Measurements from ENCODE around the gene ASXL1. TPM values are rescaled to one million over a fixed set of nuclear protein-coding genes. Genes with fewer than 3 reads are reported as not detected.

ASXL1 gene
- total and polyA plus RNA-seq, 3 experiments from 2014 or later, result 19.8 to 133 (median 131) TPM

- no peaks in the 10 kb centered on the region for H3K27me3 ChIP-seq (ENCODE audit: insufficient read depth, low read length, poor library complexity, severe bottlenecking)
- H3K9me3 Mint-ChIP-seq, result no peaks in the 10 kb centered on the region
- H3K4me3 ChIP-seq (ENCODE audit: low read length), result peak overlapping the region; percentile 93
- peak overlapping the region; percentile 74 for H3K27ac ChIP-seq (ENCODE audit: low read depth, low read length)
- H3K27ac Mint-ChIP-seq, result peak overlapping the region; percentile 76 to 95 (median 88)
- no peaks in the 10 kb centered on the region for H3K9me3 ChIP-seq (ENCODE audit: low read length)
- peaks cover 47 to 63% (median 58%) of the 10 kb centered on the region in 3 donors for H3K4me1 Mint-ChIP-seq
- CTCF ChIA-PET, result interaction anchor here (0.8 to 1.5 kb wide), 6 partner anchors 11 to 85 kb away, joined by 3 to 4 read pairs (median 3); no protein-coding TSS in a partner anchor
- peaks cover 51% of the 10 kb centered on the region for H3K4me1 ChIP-seq (ENCODE audit: insufficient read depth, low read length)
- H3K36me3 Mint-ChIP-seq, result peaks cover 0 to 13% (median 0%) of the 10 kb centered on the region in 3 donors
- H3K4me3 Mint-ChIP-seq, result peak overlapping the region; percentile 88 to 96 (median 90)
- H3K36me3 ChIP-seq (ENCODE audit: insufficient read depth, low read length), result no peaks in the 10 kb centered on the region
- peaks cover 0 to 9% of the 10 kb centered on the region in 2 donors for H3K27me3 Mint-ChIP-seq
- POLR2A ChIA-PET, result interaction anchor here (0.6 to 2.5 kb wide), 13 partner anchors 11 to 1362 kb away, joined by 3 to 9 read pairs (median 3); partner anchors contain the start of gene KIF3B
- DNase-seq, result peak; percentile 65 to 82 (median 67)
Measured at GRCh38 chr20:32358883-32359632, 927 bp downstream of the ASXL1 start.

- Mint-ChIP-seq H3K9me3 (no peaks in the 10 kb centered on the region), H3K27me3 (peaks cover 0 to 9% of the 10 kb centered on the region in 2 donors), H3K36me3 (peaks cover 0 to 13% (median 0%) of the 10 kb centered on the region in 3 donors), H3K4me1 (peaks cover 52 to 70% (median 66%) of the 10 kb centered on the region in 3 donors), H3K4me3 (peak overlapping the region; percentile 88 to 96 (median 90)), H3K27ac (peak overlapping the region; percentile 76 to 95 (median 88))
- no peaks in the 10 kb centered on the region for H3K9me3 ChIP-seq (ENCODE audit: low read length)
- H3K36me3 ChIP-seq (ENCODE audit: insufficient read depth, low read length), result no peaks in the 10 kb centered on the region
- peaks cover 58% of the 10 kb centered on the region for H3K4me1 ChIP-seq (ENCODE audit: insufficient read depth, low read length)
- peak in 2 of 5 donors; percentile 18 to 37 for DNase-seq
- ChIA-PET POLR2A (interaction anchor here (0.7 to 2.5 kb wide), 9 partner anchors 10 to 177 kb away, joined by 3 to 9 read pairs (median 3); no protein-coding TSS in a partner anchor), CTCF (interaction anchor here (0.8 to 1.5 kb wide), 5 partner anchors 11 to 74 kb away, joined by 3 to 4 read pairs (median 3); no protein-coding TSS in a partner anchor)
- peak overlapping the region; percentile 93 for H3K4me3 ChIP-seq (ENCODE audit: low read length)
- peak overlapping the region; percentile 74 for H3K27ac ChIP-seq (ENCODE audit: low read depth, low read length)
- H3K27me3 ChIP-seq (ENCODE audit: insufficient read depth, low read length, poor library complexity, severe bottlenecking), result no peaks in the 10 kb centered on the region
Measured at GRCh38 chr20:32359633-32360332, 1.7 kb downstream of the ASXL1 start.

GRCh38 chr20:32360333-32360634 is 2.2 kb downstream of the ASXL1 start:
- H3K9me3 ChIP-seq (ENCODE audit: low read length), result no peaks in the 10 kb centered on the region
- no peaks in the 10 kb centered on the region for H3K36me3 ChIP-seq (ENCODE audit: insufficient read depth, low read length)
- peaks cover 57 to 72% (median 71%) of the 10 kb centered on the region in 3 donors for H3K4me1 Mint-ChIP-seq
- peaks cover 0 to 9% of the 10 kb centered on the region in 2 donors for H3K27me3 Mint-ChIP-seq
- H3K36me3 Mint-ChIP-seq, result peaks cover 0 to 13% (median 0%) of the 10 kb centered on the region in 3 donors
- H3K9me3 Mint-ChIP-seq, result no peaks in the 10 kb centered on the region
- DNase-seq, result no peak
- H3K4me3 ChIP-seq (ENCODE audit: low read length), result peak overlapping the region; percentile 93
- ChIA-PET POLR2A (interaction anchor here (1.0 to 1.2 kb wide), 2 partner anchors 152 to 171 kb away, joined by 3 read pairs; no protein-coding TSS in a partner anchor), CTCF (interaction anchor here (1.5 kb wide), 2 partner anchors 10 to 22 kb away, joined by 3 read pairs; no protein-coding TSS in a partner anchor)
- peak overlapping the region; percentile 76 to 95 (median 88) for H3K27ac Mint-ChIP-seq
- H3K4me3 Mint-ChIP-seq, result peak overlapping the region; percentile 88 to 96 (median 90)
- peaks cover 63% of the 10 kb centered on the region for H3K4me1 ChIP-seq (ENCODE audit: insufficient read depth, low read length)
- peak overlapping the region; percentile 74 for H3K27ac ChIP-seq (ENCODE audit: low read depth, low read length)
- no peaks in the 10 kb centered on the region for H3K27me3 ChIP-seq (ENCODE audit: insufficient read depth, low read length, poor library complexity, severe bottlenecking)

- H3K27ac Mint-ChIP-seq, result peak overlapping the region; percentile 67 to 95 (median 86)
- H3K4me1 ChIP-seq (ENCODE audit: insufficient read depth, low read length), result peaks cover 79% of the 10 kb centered on the region
Measured at GRCh38 chr20:32362901-32363364, 4.8 kb downstream of the ASXL1 start.

GRCh38 chr20:32363492-32363891 is 5.4 kb downstream of the ASXL1 start:
- H3K4me3 ChIP-seq (ENCODE audit: low read length), result no peak overlapping the region
- Mint-ChIP-seq H3K4me1 (peaks cover 80 to 92% (median 92%) of the 10 kb centered on the region in 3 donors), H3K36me3 (peaks cover 0 to 29% (median 4%) of the 10 kb centered on the region in 3 donors), H3K27ac (peak overlapping the region; percentile 67 to 95 (median 86)), H3K4me3 (peak overlapping the region; percentile 24 to 90 (median 68)), H3K27me3 (peaks cover 0 to 6% of the 10 kb centered on the region in 2 donors), H3K9me3 (no peaks in the 10 kb centered on the region)
- no peak overlapping the region for H3K27ac ChIP-seq (ENCODE audit: low read depth, low read length)
- peaks cover 84% of the 10 kb centered on the region for H3K4me1 ChIP-seq (ENCODE audit: insufficient read depth, low read length)
- H3K27me3 ChIP-seq (ENCODE audit: insufficient read depth, low read length, poor library complexity, severe bottlenecking), result no peaks in the 10 kb centered on the region
- DNase-seq, result no peak
- ChIA-PET CTCF (no interaction called here), POLR2A (interaction anchor here (0.7 kb wide), 1 partner anchor 86 kb away, joined by 4 read pairs; no protein-coding TSS in a partner anchor)
- H3K9me3 ChIP-seq (ENCODE audit: low read length), result no peaks in the 10 kb centered on the region
- H3K36me3 ChIP-seq (ENCODE audit: insufficient read depth, low read length), result peaks cover 4% of the 10 kb centered on the region

More at GRCh38 chr20:32362901-32363364, 4.8 kb downstream of the ASXL1 start:
- H3K27ac ChIP-seq (ENCODE audit: low read depth, low read length), result no peak overlapping the region
- CTCF ChIA-PET, result no interaction called here
- H3K4me3 ChIP-seq (ENCODE audit: low read length), result no peak overlapping the region
- peaks cover 4% of the 10 kb centered on the region for H3K36me3 ChIP-seq (ENCODE audit: insufficient read depth, low read length)
- H3K27me3 Mint-ChIP-seq, result peaks cover 0 to 9% of the 10 kb centered on the region in 2 donors
- H3K9me3 ChIP-seq (ENCODE audit: low read length), result no peaks in the 10 kb centered on the region
- DNase-seq, result no peak
- no peaks in the 10 kb centered on the region for H3K9me3 Mint-ChIP-seq
- H3K36me3 Mint-ChIP-seq, result peaks cover 0 to 27% (median 1%) of the 10 kb centered on the region in 3 donors
- peaks cover 75 to 89% (median 87%) of the 10 kb centered on the region in 3 donors for H3K4me1 Mint-ChIP-seq
- no peaks in the 10 kb centered on the region for H3K27me3 ChIP-seq (ENCODE audit: insufficient read depth, low read length, poor library complexity, severe bottlenecking)
- H3K4me3 Mint-ChIP-seq, result peak overlapping the region in 6 of 7 donors; percentile 62 to 90 (median 78)
- POLR2A ChIA-PET, result interaction anchor here (0.7 kb wide), 1 partner anchor 86 kb away, joined by 4 read pairs; no protein-coding TSS in a partner anchor

- Histone ChIP-seq H3K4me1 (ENCODE audit: insufficient read depth, low read length) (peaks cover 86% of the 10 kb centered on the region), H3K27ac (ENCODE audit: low read depth, low read length) (no peak overlapping the region)
- CTCF ChIA-PET, result interaction anchor here (1.1 kb wide), 1 partner anchor 27 kb away, joined by 3 read pairs; no protein-coding TSS in a partner anchor
Measured at GRCh38 chr20:32364554-32365208, 6.5 kb downstream of the ASXL1 start.

GRCh38 chr20:32365564-32365963 is 7.4 kb downstream of the ASXL1 start:
- ChIA-PET CTCF (interaction anchor here (1.1 kb wide), 1 partner anchor 28 kb away, joined by 3 read pairs; no protein-coding TSS in a partner anchor), POLR2A (interaction anchor here (0.6 kb wide), 3 partner anchors 9 to 153 kb away, joined by 3 to 5 read pairs (median 5); no protein-coding TSS in a partner anchor)
- no peak for DNase-seq
- Mint-ChIP-seq H3K4me3 (peak overlapping the region in 3 of 7 donors; percentile 5 to 12 (median 9)), H3K9me3 (no peaks in the 10 kb centered on the region), H3K4me1 (peaks cover 67 to 88% (median 85%) of the 10 kb centered on the region in 3 donors), H3K36me3 (peaks cover 0 to 37% (median 7%) of the 10 kb centered on the region in 3 donors), H3K27ac (peak overlapping the region in 6 of 8 donors; percentile 8 to 95 (median 42)), H3K27me3 (no peaks in the 10 kb centered on the region)
- Histone ChIP-seq H3K36me3 (ENCODE audit: insufficient read depth, low read length) (peaks cover 4% of the 10 kb centered on the region), H3K27me3 (ENCODE audit: insufficient read depth, low read length, poor library complexity, severe bottlenecking) (no peaks in the 10 kb centered on the region), H3K27ac (ENCODE audit: low read depth, low read length) (no peak overlapping the region), H3K9me3 (ENCODE audit: low read length) (no peaks in the 10 kb centered on the region), H3K4me3 (ENCODE audit: low read length) (no peak overlapping the region), H3K4me1 (ENCODE audit: insufficient read depth, low read length) (peaks cover 77% of the 10 kb centered on the region)

More at GRCh38 chr20:32364554-32365208, 6.5 kb downstream of the ASXL1 start:
- Histone ChIP-seq H3K36me3 (ENCODE audit: insufficient read depth, low read length) (peaks cover 4% of the 10 kb centered on the region), H3K27me3 (ENCODE audit: insufficient read depth, low read length, poor library complexity, severe bottlenecking) (no peaks in the 10 kb centered on the region), H3K4me3 (ENCODE audit: low read length) (no peak overlapping the region), H3K9me3 (ENCODE audit: low read length) (no peaks in the 10 kb centered on the region)
- Mint-ChIP-seq H3K27ac (peak overlapping the region in 7 of 8 donors; percentile 8 to 95 (median 59)), H3K36me3 (peaks cover 0 to 31% (median 4%) of the 10 kb centered on the region in 3 donors), H3K9me3 (no peaks in the 10 kb centered on the region), H3K4me1 (peaks cover 75 to 95% (median 93%) of the 10 kb centered on the region in 3 donors), H3K27me3 (no peaks in the 10 kb centered on the region), H3K4me3 (peak overlapping the region in 6 of 7 donors; percentile 5 to 27 (median 10))
- DNase-seq, result no peak
- POLR2A ChIA-PET, result interaction anchor here (0.6 kb wide), 2 partner anchors 32 to 152 kb away, joined by 3 to 5 read pairs; no protein-coding TSS in a partner anchor

All from CD8-positive, alpha-beta memory T cell (primary cell).